ENCODE data around the gene OSTC. TPM values are rescaled to one million over a fixed set of nuclear protein-coding genes. Genes with fewer than 3 reads are reported as not detected.
"Not testable (repeated sequence)": the region's sequence is repeated elsewhere in the genome, so short reads cannot be mapped to it uniquely, and the experiment has no call there.

OSTC gene
- total RNA-seq, 1 experiment from 2014 or later, result 281 TPM

DNA sequence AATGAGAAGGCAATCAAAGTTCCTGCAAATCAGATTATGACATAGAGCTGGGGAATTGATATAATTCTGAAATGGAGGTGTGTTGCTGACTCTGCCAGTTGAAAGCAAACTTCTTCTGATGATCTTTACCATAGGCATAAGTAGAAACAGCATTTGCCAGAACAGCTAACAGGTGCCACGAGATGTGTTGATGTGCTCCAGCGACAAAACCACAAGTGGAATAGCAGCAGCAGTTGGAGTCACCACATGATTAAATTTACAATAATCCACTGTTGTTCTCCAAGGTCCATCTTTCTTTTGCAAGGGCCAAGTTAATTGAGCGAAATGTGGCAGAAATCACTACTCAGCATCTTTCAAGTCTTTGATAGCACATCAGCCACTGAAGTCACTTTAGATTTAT is 3.7 kb upstream of the OSTC start:
- DNase-seq (ENCODE audit: low read depth), result no peak

DNA sequence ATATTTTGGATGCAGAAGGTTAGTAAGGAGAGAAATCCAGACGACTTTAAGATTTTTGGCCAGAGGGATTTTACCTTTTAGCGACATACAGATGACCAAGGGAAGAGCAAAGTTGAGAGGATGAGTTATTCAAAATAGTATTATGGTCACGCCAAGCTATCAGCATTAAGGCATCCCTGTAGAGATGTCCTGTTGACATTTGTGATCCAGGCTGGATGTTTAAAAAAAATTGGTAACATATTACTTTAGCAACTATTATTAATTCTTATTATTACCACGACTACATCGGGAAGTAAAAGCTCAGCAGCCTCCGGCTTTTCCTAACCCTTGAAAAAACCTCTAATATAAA is 562 bp upstream of the OSTC start:
- no peak for DNase-seq (ENCODE audit: low read depth)

DNA sequence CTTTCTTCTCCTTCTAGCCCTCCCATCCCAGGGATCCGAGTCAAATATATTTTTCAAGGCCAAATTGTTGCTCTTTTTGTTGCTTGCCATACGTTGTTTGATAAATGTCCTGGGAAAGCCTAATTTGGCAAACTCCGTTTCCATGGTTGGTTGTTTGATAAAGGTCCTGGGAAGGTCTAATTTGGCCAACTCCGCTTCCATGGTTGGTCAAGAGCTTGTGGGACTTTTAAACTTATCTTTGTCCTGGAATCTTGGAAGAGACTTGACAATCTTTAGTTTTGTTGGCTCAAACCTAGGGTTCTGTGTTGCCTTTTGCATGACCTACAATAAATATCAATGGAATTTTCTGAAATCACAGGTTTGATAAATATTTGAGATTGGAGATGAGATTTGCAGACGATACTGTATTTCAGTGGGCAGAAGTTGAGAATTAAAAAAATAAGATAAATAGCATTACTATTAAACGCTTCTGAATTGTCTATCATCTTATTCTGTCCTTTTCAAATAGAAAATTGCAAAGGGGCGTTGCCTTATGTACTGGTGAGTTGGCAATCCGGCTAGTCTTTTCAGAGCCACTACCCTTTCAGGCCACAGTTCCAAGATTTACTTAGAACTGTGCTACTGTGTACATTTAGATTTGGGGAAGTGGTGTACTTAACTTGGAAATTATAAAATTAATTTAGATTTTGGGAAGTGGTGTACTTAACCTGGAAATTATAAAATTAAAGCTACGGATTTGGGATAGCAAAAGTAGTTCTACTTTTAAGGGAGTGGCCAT is 804 bp downstream of the OSTC start:
- DNase-seq (ENCODE audit: low read depth), result peak; percentile 46

DNA sequence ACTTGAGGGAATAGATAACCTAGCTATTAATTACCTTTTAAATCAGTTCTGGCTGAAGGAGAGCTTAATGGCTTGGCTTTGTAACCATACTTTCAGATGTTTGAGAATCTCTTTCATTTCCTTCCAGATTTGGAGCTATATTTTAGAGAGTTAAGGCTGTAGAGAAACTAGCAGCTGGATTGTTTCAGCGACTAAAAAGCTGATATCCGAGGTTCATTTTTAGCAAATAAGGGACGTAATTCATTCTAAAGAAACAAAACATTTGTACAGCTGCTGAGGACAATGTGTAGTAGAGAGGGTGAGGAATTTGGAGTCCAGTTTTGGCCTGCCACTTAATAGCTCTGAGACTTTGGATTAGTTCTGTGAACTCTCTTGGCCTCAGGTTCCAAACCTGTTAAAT is 12.2 kb downstream of the OSTC start:
- no peak for DNase-seq (ENCODE audit: low read depth)

DNA sequence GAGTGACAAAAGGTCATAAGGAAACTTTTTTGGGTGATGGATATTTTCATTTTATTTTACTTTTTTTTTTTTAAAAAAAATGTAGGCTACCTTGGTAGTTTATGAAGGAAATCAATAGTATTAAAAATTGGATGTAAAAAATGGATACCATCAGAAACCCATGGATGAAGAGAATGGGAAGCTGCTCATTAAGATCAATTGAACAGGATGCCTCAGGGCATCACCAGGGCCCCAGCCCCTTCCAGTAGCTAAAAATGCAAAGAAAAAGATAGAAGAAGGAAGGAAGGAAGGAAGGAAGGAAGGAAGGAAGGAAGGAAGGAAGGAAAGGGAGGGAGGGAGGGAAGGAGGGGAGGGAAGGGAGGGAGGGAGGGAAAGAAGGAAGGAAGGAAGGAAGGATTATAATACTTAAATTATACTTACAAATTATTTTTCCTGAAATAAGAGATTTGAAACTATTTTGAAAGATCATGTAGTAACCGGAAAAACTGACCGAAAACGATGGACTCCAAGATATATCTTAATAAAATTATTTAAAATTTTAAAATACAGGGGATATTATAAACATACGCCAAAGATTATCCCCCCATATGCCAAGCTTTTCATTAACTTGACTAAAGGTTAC is 24.1 kb downstream of the OSTC start:
- DNase-seq (ENCODE audit: low read depth), result no peak

DNA sequence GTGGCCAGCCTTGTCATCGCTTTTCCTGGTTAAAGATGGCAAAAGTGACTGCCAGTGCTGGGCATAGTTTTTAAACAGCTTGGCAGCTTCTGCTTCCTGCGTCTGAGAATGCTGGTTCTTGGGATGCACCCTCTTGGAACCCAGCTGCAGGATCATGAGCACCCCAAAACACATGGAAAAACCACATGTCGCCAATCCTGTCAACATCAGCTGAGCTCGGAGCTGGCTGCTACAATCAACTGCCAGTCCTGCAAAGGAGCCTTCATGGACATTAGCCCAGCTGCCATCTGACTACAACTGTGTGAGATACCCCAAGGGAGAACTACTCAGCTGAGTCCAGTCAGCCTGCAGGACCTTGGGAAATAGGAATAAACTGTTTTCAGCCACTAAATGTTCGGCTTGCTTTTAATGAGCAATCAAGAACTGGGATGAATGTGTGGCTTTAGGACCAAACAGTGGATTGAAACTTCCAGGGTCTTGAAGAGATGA is 31.0 kb downstream of the OSTC start:
- no peak for DNase-seq (ENCODE audit: low read depth)

DNA sequence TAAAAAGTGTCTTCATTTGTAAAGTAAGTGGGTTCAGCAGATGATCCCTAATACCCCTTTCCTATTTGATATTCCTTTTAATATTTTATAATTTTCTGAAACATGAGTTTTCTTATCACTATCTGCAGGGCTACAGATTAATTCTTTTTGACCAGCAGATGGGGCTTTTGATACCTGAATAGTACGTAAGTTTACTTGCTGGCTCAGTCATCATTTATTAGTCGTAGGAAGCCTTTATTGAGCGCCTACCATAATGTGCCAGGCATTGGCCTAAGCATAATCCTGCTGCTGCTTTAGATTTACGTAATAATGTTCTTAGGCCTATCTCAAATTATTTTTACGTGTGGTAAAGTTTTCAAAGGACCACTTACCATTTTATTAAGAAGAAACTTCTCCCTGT is 33.1 kb downstream of the OSTC start:
- DNase-seq (ENCODE audit: low read depth), result peak; percentile 40

DNA sequence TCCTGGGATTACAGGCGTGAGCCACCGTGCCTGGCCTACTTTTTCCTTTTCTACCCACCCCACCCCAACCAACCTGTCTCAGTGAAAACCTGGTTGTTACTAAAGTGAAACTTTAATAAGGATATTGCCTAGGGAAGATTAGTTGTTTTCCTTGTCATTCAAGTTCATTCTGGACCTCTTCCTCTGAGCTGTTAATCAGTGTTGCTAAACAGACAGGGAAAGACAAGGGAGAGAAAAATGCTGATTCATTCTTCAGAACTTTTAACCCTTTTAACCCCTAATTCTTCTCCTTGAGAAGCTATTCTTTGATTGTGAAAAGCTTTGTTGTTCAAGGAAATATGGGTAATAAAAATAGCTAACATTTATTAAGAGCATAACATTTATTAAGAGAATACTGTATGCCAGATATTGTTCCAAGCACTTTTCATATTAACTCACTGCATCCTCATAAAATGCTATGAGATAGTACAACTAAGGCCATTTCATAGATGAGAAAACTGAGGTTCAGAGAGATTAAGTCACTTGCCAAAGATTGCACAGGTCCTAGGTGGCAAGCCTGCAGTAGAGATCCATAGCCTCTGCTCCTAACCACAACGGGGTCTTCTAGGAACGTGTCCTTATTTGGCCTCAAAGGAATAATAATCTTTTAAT is 34.8 kb downstream of the OSTC start:
- no peak for DNase-seq (ENCODE audit: low read depth)

DNA sequence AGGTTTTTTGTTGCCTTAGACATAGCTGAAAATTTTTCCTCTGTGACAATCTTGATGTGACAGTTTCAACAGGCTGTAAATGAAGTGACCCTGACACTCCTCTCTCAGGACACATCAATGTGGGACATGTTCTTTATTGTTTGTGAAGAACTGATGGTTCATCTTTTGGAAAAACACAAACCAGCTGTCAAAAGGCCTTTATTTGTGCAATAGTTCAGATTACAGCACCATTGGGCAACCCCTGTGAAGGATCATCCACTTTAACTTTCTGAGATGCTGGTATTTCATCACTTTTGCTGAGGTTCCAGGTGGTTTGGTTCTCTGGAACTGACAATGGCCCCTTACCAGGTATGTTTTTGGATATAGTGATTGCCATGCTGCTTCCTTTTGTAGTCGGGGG is 40.3 kb downstream of the OSTC start:
- no peak for DNase-seq (ENCODE audit: low read depth)

DNA sequence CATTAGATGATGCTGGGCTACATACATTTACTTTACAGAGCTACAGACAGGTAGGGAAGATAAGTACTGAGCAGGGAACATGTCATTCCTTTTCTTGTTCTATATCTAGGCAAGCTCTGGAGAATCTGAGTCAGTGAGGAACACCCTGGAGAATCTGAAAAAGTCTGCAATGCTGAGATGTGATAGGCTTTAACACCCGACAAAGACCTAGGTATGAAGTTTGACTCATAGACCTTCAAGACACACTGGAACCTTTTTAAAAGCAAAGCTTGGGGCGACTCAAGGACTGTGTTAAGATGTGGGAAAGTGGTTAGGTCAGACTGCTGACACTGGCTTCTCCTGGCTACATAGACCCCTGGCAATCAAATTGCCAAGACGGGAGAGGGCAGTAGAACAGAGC is 42.8 kb downstream of the OSTC start:
- no peak for DNase-seq (ENCODE audit: low read depth)

DNA sequence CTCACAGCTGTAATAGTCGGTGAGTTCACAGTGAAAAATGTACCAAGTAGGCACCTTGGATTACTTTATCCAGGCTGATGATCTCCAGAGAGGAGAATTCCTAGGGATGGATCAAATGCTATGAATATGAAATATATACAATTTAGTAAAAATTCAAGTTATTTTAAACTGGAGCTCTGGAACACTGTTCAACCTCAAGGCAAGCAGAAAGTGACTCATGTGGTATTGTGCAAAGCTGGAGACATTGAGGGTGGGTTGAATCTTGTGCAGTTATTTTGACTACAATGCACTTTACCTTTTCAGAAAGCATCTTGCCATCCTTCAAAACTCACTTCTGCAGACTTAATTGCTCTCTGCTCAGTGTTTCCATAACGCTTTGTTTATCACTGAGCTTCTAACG is 43.4 kb downstream of the OSTC start:
- DNase-seq (ENCODE audit: low read depth), result no peak

DNA sequence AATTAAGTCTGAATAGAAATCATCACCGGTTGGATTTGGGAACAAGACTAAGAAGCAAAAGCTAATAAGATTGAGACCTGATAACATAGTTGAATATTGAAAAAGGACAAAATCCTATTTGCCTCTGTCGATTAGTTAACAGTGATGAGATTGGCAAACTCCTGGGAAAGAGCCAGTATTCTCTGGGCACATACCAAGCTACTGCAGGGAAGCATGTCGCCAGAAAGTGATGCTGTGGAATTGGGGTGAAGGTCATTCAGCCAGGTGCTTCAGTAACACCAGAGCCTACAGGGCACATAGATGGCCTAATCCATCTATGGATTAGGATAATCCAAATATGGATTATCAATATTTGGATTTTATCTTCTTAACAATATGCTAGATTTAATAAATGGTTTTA is 44.0 kb downstream of the OSTC start:
- no peak for DNase-seq (ENCODE audit: low read depth)

DNA sequence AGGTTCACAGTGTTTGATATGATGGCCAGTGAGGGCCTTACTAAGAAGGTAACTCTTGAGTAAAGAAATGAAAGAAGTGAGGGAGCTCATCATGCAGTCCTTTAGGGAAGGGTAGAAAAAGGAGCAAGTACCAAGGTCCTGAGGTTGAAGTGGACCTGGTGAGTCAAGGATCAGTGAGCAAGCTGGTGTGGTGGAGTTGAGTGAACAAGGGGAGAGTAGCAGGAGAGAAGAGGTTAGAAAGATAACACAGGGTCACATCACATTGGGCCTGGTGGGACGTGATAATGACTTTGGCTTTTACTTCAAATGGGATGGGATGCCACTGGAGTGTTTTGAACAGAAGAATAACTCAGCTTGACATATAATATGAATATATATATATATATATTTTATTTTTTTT is 44.7 kb downstream of the OSTC start:
- DNase-seq (ENCODE audit: low read depth), result no peak

DNA sequence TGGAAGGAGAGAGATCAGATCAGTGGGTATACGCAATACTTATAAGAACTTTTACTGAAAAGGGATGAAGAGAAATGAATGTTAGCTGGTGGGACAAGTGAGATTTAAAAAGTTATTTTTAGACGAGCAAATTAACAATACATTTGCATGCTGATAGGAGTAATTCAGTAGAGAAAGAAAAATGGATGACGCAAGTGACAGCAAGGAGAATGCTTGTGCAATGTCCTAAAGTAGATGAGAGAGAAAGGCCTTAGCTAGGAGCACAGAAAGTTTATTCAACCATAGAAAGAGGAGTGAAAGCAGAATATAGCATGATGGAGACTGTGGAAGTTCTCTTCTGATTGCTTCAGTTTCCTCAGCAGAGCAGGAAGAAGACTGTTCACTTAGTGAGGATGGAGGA is 45.8 kb downstream of the OSTC start:
- DNase-seq (ENCODE audit: low read depth), result no peak

DNA sequence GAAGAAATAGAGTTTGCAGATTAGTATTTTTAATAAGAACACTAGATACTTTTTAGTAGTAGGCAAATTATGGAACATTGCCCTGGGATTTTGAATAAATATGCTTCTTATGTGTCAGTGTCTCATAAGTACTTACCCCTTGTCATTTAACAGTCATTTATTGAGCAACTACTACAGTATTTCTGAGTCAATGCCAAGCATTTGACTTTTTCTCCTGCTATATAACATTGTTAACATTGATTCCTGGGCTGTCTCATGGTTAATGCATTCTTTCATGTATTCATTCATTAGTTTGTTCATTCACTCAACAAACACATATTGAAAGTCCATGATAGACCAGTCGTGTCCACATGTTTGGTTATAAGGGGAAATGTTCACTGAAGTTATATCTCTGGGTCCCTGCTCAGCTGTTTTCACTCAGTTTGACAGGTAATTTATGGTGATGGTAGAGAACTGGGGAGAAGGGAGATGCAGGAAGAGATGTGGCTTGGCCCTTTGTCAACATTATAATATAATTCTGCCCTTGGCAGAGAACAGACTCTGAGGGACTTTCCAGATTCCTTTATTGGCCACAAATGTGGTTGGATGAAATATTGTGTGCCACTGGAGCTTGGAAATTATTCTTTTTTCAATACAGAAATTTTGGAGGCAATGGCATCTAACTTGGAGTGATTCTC is 49.8 kb downstream of the OSTC start:
- peak; percentile 91 for DNase-seq (ENCODE audit: low read depth)

DNA sequence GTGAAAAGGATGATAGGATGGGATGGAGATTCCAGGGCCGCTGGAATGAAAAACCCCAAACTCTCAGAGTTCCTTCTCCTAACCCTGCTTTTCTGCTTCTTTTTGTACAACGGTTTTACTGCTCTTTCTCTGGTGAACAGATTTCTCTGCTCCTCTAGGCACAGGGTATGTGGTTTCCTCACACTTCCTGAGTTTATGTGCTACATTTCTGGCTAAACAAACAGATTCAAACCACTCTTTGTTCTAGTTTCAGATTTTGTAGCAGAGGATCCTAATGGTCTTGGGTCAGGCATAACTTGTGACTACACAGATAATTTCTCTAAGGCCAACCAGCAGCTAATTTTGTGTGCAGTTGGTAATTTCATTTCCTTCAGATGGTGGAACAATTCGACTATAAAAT is 52.6 kb downstream of the OSTC start:
- peak; percentile 70 for DNase-seq (ENCODE audit: low read depth)

DNA sequence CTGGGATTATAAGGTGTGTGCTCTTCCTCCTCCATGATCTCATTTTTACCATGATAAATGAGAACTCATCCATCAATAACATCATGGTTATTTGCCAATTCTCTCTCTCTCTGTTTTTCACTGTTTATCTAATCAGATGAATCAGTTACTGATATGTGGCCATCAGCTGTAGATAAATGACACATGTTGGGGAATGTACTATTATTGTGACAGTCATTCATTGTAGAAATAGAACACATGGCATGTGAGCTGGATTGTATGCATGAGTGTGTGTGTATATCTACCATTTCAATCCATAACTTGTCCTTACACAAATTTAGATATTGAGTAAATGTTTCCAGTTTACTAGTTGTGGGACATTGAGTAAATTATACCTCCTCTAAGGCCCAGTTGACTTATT is 53.0 kb downstream of the OSTC start:
- DNase-seq (ENCODE audit: low read depth), result no peak

DNA sequence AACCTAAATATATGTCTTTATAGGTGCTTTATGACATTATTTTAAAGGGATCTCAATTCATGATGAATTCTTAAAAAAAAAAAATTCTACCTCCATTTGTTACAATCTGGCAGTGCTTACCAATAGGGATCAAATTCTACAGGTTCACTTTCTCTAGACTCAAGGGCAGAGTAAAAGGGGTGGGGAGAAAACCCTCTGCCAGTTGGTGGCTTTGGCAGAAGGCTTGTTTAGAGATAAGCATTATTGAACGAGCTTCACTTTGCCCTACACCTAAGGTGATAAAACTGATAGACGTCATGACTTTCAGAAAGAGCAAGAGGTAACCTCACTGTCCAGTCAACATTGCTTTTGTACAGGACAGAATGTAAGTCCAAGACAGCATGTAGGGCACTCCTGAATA is 53.6 kb downstream of the OSTC start:
- DNase-seq (ENCODE audit: low read depth), result no peak

DNA sequence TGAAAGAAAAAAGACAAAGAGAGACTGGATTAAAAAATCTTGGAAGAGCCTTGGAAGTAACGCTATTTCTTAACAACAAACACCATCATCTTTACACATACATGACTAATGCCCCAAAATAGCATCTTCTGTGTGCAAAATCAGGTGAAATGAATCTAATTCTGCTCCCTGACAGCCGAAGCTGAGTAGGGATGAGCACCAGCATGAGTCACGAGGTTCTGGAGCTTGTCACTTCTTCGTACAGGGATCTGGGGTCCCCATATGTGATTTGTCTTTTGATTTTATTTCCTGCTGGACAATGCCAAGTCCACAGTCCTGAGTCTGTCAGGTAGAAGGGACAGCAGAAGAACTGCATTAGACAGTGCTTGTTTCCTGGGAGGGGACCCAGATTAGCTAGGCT is 55.9 kb downstream of the OSTC start:
- no peak for DNase-seq (ENCODE audit: low read depth)

DNA sequence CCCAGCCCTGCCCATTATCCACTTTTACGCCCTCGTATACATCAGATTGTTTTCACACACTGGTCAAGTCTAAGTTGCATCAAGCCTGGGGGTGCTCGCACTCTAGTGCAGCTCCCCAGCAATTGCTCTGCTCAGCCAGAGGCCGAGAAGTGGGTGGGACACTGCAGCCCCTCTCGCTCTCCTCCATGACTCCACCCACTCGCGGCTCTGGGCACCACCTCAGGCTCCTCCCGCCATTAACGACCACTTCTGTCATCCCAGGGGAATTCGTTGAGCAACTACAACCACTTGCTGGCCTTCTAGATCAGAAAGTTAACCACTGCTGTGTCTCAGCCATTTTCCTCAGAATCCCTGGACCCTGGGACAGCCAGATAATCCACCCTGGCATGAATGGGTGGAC is 58.8 kb downstream of the OSTC start:
- DNase-seq (ENCODE audit: low read depth), result no peak

DNA sequence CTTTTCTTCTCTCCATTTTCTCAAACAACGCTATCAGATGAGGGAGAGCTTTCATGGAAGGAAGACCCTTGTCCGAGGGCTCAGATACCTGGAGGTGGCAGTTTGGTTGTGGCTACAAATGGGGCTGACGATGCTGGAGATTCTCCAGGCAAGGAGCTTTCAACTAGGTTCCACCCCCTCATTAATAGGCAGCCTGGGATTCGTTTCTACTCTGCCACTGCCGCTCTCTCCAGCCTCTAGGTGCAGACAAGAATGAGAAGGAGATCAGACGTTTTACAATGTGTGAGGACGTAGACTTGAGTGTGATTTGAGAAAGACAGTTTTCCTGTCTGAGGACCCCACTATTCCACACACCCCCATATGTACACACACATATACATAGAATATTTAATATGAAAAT is 59.3 kb downstream of the OSTC start:
- DNase-seq (ENCODE audit: low read depth), result no peak

DNA sequence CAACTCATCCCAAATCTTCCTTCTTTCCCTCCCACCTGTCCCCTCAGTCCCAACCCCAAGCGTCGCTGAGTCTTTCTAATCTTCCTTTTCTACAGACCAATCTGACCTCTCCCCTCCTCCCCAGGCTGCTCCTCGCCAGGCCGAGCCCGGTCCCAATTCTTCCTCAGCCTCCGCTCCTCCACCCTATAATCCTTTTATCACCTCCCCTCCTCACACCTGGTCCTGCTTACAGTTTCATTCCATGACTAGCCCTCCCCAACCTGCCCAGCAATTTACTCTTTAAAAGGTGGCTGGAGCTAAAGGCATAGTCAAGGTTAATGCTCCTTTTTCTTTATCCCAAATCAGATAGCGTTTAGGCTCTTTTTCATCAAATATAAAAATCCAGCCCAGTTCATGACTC is 60.2 kb downstream of the OSTC start:
- DNase-seq (ENCODE audit: low read depth), result not testable (repeated sequence)

DNA sequence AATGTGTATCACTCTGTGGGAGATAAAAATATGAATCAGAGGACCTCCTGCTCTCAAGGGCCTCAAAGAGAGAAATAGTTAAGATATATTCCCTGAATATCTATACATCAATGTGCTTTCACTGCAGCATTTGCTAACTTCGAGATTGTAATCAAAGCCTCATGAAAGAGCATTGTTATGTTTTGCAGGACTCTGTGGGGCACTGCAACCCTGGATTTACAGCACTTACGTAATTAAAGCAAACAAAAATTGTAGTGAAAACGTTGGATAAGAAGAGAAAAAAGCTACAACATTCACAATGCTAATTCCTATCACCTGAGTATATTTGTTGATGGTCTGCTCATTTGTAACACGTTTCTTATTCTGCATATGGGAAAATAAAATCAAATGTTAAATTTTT is 64.5 kb downstream of the OSTC start:
- no peak for DNase-seq (ENCODE audit: low read depth)

Measured in RPMI7951 (cell line).